Measurements from ENCODE around the gene MAOA. TPM values are rescaled to one million over a fixed set of nuclear protein-coding genes. Genes with fewer than 3 reads are reported as not detected.

MAOA gene
- polyA plus RNA-seq, 2 of the 4 experiments (the other 2 are of a cell fraction), result 0.34 to 5.6 TPM

DNA sequence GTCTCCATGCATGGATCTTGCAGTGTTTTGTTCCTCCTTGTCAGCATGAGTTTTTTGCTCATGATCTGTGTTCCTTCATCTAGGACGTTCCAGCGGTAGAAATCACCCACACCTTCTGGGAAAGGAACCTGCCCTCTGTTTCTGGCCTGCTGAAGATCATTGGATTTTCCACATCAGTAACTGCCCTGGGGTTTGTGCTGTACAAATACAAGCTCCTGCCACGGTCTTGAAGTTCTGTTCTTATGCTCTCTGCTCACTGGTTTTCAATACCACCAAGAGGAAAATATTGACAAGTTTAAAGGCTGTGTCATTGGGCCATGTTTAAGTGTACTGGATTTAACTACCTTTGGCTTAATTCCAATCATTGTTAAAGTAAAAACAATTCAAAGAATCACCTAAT, 88.2 kb downstream of the MAOA start:
- no peak overlapping the region for H3K27ac ChIP-seq
- FAIRE-seq (no peak), ATAC-seq (no peak), DNase-seq (ENCODE audit: low read depth in 1 of 2, low spot score in 1 of 2) (no peak)
- no peaks in the 10 kb centered on the region for H3K9me3 ChIP-seq
- H3K4me2 ChIP-seq, result no peak overlapping the region
- TF ChIP-seq RAD21 (conservative IDR thresholded peaks at IDR 0.05 in 1 of 2, IDR thresholded peaks at IDR 0.05 in 1 of 2), result no peak
- TF ChIP-seq HEYL (CRISPR knock-in tag; IDR thresholded peaks at IDR 0.05), result no peak
- TF ChIP-seq PHF8 (IDR thresholded peaks at IDR 0.05; ENCODE audit: borderline replicate concordance, low read depth), result no peak
- TF ChIP-seq USF2 (IDR thresholded peaks at IDR 0.05), result no peak
- TF ChIP-seq SREBF2 (IDR thresholded peaks at IDR 0.05), result no peak
- TF ChIP-seq FOSL2 (IDR thresholded peaks at IDR 0.05), result no peak
- no peak for TF ChIP-seq FOSL2 (CRISPR knock-in tag; IDR thresholded peaks at IDR 0.05)
- no peak for TF ChIP-seq NFE2L2 (conservative IDR thresholded peaks at IDR 0.05; ENCODE audit: low read length)
- TF ChIP-seq TP53 (CRISPR knock-in tag; IDR thresholded peaks at IDR 0.05), result no peak
- no peak for TF ChIP-seq ZC3H11A (IDR thresholded peaks at IDR 0.05)
- no peak for TF ChIP-seq KDM1A (IDR thresholded peaks at IDR 0.05; ENCODE audit: low read depth)
- no peaks in the 10 kb centered on the region for H3K4me1 ChIP-seq
- ChIA-PET CTCF (interaction anchor here (1.2 kb wide), 1 partner anchor 185 kb away, joined by 3 read pairs; no protein-coding TSS in a partner anchor), POLR2A (no interaction called here)
- no peak overlapping the region for H3K4me3 ChIP-seq
- WGBS (ENCODE audit: missing lambda C conversion rate), result 63% methylated on average over 3 of the region's 3 CpGs

- Histone ChIP-seq H3K4me2 (no peak overlapping the region), H3K4me3 (no peak overlapping the region), H3K9me3 (no peaks in the 10 kb centered on the region), H3K4me1 (no peaks in the 10 kb centered on the region), H3K27ac (no peak overlapping the region)
- DNase-seq (ENCODE audit: low read depth in 1 of 2, low spot score in 1 of 2), result no peak
- ChIA-PET CTCF (interaction anchor here (2.0 kb wide), 1 partner anchor 187 kb away, joined by 8 read pairs; no protein-coding TSS in a partner anchor), POLR2A (no interaction called here)
- TF ChIP-seq POLR2A (IDR thresholded peaks at IDR 0.05; ENCODE audit: low read length), result no peak
- TF ChIP-seq RARB (CRISPR knock-in tag; IDR thresholded peaks at IDR 0.05), result no peak
- TF ChIP-seq ESRRA (IDR thresholded peaks at IDR 0.05; ENCODE audit: borderline replicate concordance, low read length), result no peak
- TF ChIP-seq, protein P1, sequence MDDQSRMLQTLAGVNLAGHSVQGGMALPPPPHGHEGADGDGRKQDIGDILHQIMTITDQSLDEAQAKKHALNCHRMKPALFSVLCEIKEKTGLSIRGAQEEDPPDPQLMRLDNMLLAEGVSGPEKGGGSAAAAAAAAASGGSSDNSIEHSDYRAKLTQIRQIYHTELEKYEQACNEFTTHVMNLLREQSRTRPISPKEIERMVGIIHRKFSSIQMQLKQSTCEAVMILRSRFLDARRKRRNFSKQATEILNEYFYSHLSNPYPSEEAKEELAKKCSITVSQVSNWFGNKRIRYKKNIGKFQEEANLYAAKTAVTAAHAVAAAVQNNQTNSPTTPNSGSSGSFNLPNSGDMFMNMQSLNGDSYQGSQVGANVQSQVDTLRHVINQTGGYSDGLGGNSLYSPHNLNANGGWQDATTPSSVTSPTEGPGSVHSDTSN (IDR thresholded peaks at IDR 0.05), result no peak
- TF ChIP-seq BHLHE40 (IDR thresholded peaks at IDR 0.05; ENCODE audit: low read depth, low read length), result no peak
- no peak for TF ChIP-seq HOXB13 (CRISPR knock-in tag; IDR thresholded peaks at IDR 0.05; ENCODE audit: low read depth)
- TF ChIP-seq, protein P2, sequence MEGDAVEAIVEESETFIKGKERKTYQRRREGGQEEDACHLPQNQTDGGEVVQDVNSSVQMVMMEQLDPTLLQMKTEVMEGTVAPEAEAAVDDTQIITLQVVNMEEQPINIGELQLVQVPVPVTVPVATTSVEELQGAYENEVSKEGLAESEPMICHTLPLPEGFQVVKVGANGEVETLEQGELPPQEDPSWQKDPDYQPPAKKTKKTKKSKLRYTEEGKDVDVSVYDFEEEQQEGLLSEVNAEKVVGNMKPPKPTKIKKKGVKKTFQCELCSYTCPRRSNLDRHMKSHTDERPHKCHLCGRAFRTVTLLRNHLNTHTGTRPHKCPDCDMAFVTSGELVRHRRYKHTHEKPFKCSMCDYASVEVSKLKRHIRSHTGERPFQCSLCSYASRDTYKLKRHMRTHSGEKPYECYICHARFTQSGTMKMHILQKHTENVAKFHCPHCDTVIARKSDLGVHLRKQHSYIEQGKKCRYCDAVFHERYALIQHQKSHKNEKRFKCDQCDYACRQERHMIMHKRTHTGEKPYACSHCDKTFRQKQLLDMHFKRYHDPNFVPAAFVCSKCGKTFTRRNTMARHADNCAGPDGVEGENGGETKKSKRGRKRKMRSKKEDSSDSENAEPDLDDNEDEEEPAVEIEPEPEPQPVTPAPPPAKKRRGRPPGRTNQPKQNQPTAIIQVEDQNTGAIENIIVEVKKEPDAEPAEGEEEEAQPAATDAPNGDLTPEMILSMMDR (IDR thresholded peaks at IDR 0.05), result no peak
- no peak for TF ChIP-seq CHD4 (IDR thresholded peaks at IDR 0.05; ENCODE audit: borderline replicate concordance)
- TF ChIP-seq KDM5A (IDR thresholded peaks at IDR 0.05), result no peak
- TF ChIP-seq JUNB (IDR thresholded peaks at IDR 0.05), result no peak
- no peak for TF ChIP-seq USF2 (IDR thresholded peaks at IDR 0.05)
- TF ChIP-seq KDM1A (IDR thresholded peaks at IDR 0.05; ENCODE audit: low read depth), result no peak
- no peak for TF ChIP-seq FOSL2 (IDR thresholded peaks at IDR 0.05)
- TF ChIP-seq FOSL2 (CRISPR knock-in tag; IDR thresholded peaks at IDR 0.05), result no peak
- ATAC-seq, result no peak
- WGBS (ENCODE audit: missing lambda C conversion rate), result 54% methylated on average over 6 of the region's 6 CpGs
- FAIRE-seq, result no peak
These were observed 90.0 kb downstream of the MAOA start for GRCh38 chrX:43745938-43746721.

Measured in A549 (cell line).